ENCODE results near the gene TCFL5.

TCFL5 gene

GRCh38 chr20:62796699-62797491 is 64.7 kb downstream of the TCFL5 start:
- DNase-seq (ENCODE audit: low read depth, low spot score) = no peak
- H3K36me3 ChIP-seq (ENCODE audit: insufficient read depth, low read length) = peaks cover 36% of the 10 kb centered on the region
- H3K27ac ChIP-seq = peak overlapping the region; percentile 57; the same call in 1 of the 2 replicates
- H3K4me3 ChIP-seq = peak overlapping the region; percentile 81
- no peaks in the 10 kb centered on the region for H3K9me3 ChIP-seq (ENCODE audit: low read depth, low read length)
- peak overlapping the region; percentile 75 for H3K9ac ChIP-seq (ENCODE audit: insufficient read length)
- TF ChIP-seq EZH2 (IDR thresholded peaks at IDR 0.05) = no peak
- TF ChIP-seq POLR2AphosphoS5 (IDR thresholded peaks at IDR 0.05; ENCODE audit: borderline replicate concordance, low read depth, low read length) = no peak
- no peak for TF ChIP-seq FOXP2 (optimal IDR thresholded peaks at IDR 0.05; ENCODE audit: control extremely low read depth, extremely low read length, insufficient read depth)

GRCh38 chr20:62795023-62795761 is 66.4 kb downstream of the TCFL5 start:
- TF ChIP-seq EZH2 (IDR thresholded peaks at IDR 0.05) = no peak
- TF ChIP-seq POLR2AphosphoS5 (IDR thresholded peaks at IDR 0.05; ENCODE audit: borderline replicate concordance, low read depth, low read length) = peak; percentile 74
- Histone ChIP-seq H3K27ac (peak overlapping the region; percentile 88), H3K9ac (ENCODE audit: insufficient read length) (peak overlapping the region; percentile 76), H3K9me3 (ENCODE audit: low read depth, low read length) (no peaks in the 10 kb centered on the region), H3K36me3 (ENCODE audit: insufficient read depth, low read length) (peaks cover 29% of the 10 kb centered on the region), H3K4me3 (peak overlapping the region; percentile 91)
- DNase-seq (ENCODE audit: low read depth, low spot score) = no peak

- Histone ChIP-seq H3K9me3 (ENCODE audit: low read depth, low read length) (no peaks in the 10 kb centered on the region), H3K36me3 (ENCODE audit: insufficient read depth, low read length) (peaks cover 19% of the 10 kb centered on the region; the same call in 1 of the 2 replicates), H3K27ac (peak overlapping the region; percentile 88), H3K9ac (ENCODE audit: insufficient read length) (peak overlapping the region; percentile 76), H3K4me3 (peak overlapping the region; percentile 91)
- no peak for DNase-seq (ENCODE audit: low read depth, low spot score)
- TF ChIP-seq FOXP2 (optimal IDR thresholded peaks at IDR 0.05; ENCODE audit: control extremely low read depth, extremely low read length, insufficient read depth) = no peak
- peak; percentile 88 for TF ChIP-seq POLR2AphosphoS5 (IDR thresholded peaks at IDR 0.05; ENCODE audit: borderline replicate concordance, low read depth, low read length)
Observed at GRCh38 chr20:62794007-62794724, 67.5 kb downstream of the TCFL5 start.

GRCh38 chr20:62793757-62794006 is 67.9 kb downstream of the TCFL5 start:
- no peak overlapping the region for H3K9ac ChIP-seq (ENCODE audit: insufficient read length)
- H3K36me3 ChIP-seq (ENCODE audit: insufficient read depth, low read length) = peaks cover 14% of the 10 kb centered on the region; the same call in 1 of the 2 replicates
- H3K4me3 ChIP-seq = peak overlapping the region; percentile 77
- no peaks in the 10 kb centered on the region for H3K9me3 ChIP-seq (ENCODE audit: low read depth, low read length)
- DNase-seq (ENCODE audit: low read depth, low spot score) = no peak
- H3K27ac ChIP-seq = no peak overlapping the region
- no peak for TF ChIP-seq POLR2AphosphoS5 (IDR thresholded peaks at IDR 0.05; ENCODE audit: borderline replicate concordance, low read depth, low read length)
- TF ChIP-seq FOXP2 (optimal IDR thresholded peaks at IDR 0.05; ENCODE audit: control extremely low read depth, extremely low read length, insufficient read depth) = no peak

- no peak overlapping the region for H3K27ac ChIP-seq
- H3K9me3 ChIP-seq (ENCODE audit: low read depth, low read length) = no peaks in the 10 kb centered on the region
- TF ChIP-seq EZH2 (IDR thresholded peaks at IDR 0.05) (no peak), FOXP2 (optimal IDR thresholded peaks at IDR 0.05; ENCODE audit: control extremely low read depth, extremely low read length, insufficient read depth) (no peak), POLR2AphosphoS5 (IDR thresholded peaks at IDR 0.05; ENCODE audit: borderline replicate concordance, low read depth, low read length) (no peak)
- H3K36me3 ChIP-seq (ENCODE audit: insufficient read depth, low read length) = peaks cover 8% of the 10 kb centered on the region; the same call in 1 of the 2 replicates
- H3K4me3 ChIP-seq = no peak overlapping the region
- no peak overlapping the region for H3K9ac ChIP-seq (ENCODE audit: insufficient read length)
- no peak for DNase-seq (ENCODE audit: low read depth, low spot score)
Observed at GRCh38 chr20:62792940-62793756, 68.5 kb downstream of the TCFL5 start.

- Histone ChIP-seq H3K36me3 (ENCODE audit: insufficient read depth, low read length) (peaks cover under 1% of the 10 kb centered on the region; the same call in 1 of the 2 replicates), H3K4me3 (no peak overlapping the region), H3K9me3 (ENCODE audit: low read depth, low read length) (no peaks in the 10 kb centered on the region), H3K9ac (ENCODE audit: insufficient read length) (no peak overlapping the region), H3K27ac (no peak overlapping the region)
- TF ChIP-seq EZH2 (IDR thresholded peaks at IDR 0.05) = no peak
- TF ChIP-seq FOXP2 (optimal IDR thresholded peaks at IDR 0.05; ENCODE audit: control extremely low read depth, extremely low read length, insufficient read depth) = no peak
- TF ChIP-seq POLR2AphosphoS5 (IDR thresholded peaks at IDR 0.05; ENCODE audit: borderline replicate concordance, low read depth, low read length) = no peak
- no peak for DNase-seq (ENCODE audit: low read depth, low spot score)
Observed at GRCh38 chr20:62792182-62792939, 69.3 kb downstream of the TCFL5 start.
